ENCODE results near the gene DMXL1.

DNA sequence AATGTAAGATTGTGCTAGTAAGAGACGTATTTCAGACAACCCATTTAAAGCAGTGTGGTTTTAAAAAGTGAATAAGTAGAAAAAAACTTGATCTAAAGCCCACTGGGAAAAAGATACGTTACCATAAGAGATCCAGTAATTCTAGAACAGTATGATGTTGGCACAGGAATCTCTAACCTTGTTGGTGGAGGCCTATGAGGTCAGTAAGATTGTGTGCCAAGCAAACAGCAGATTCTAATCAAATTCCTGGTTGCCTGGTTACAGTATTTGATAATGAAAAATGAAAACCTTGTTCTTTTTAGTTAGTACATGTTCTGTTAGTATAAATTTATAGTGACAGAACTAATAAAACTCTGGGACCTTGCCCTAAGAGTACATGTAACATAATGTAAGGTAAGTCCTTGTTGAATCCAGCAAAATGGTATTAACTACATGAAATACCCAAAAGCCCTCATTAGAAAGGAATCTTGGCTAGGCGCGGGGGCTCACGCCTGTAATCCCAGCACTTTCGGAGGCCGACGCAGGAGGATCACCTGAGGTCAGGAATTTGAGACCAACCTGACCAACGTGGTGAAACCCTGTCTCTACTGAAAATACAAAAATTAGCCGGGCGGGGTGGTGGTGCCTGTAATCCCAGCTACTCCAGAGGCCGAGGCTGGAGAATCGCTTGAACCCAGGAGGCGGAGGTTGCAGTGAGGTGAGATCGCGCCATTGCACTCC lies 33.2 kb upstream of the DMXL1 start:
- TF ChIP-seq POLR2A (IDR thresholded peaks at IDR 0.05; ENCODE audit: low read length) (no peak), GATA1 (IDR thresholded peaks at IDR 0.05; ENCODE audit: low read depth, low read length) (no peak)

All from erythroblast (primary cell).